Measurements from ENCODE around the gene OSBPL8. TPM values are rescaled to one million over a fixed set of nuclear protein-coding genes. Genes with fewer than 3 reads are reported as not detected.

The OSBPL8 gene
- total and polyA plus RNA-seq, 10 of the 15 experiments (the other 5 are each of a cell fraction or from before 2014, with no cell fraction given), result 10.4 to 58.0 (median 32.0) TPM

DNA sequence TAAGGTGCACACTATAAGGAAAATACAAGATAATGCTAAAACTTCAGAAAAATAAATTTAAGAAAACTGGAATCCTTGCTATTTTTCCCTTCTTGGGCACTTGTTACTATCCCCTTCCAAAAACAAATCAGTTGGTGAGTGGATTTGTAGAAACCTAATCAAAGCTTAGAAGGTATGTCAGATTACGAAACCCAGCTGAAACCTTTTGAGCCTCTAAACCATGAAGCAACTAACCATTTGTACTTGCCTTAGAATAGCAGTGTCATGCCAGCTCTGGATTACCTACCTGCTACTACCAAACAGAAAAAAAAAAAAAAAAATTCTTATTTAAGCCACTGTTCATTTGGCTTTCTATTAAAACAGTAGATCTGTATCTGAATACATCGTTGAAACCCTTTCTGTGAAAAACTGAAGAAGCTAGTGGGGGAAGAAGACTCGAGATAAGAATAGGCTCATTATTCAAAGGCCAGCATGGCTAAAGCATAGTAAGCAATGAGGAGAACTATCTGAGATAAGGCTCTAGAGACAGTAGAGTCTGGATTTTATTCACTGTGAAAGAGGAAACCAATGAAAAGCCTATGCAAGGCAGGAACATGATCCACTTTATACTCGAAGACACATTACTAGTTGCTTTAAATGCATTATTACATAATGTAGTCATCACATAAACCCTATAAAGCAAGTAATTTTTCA is 30.2 kb downstream of the OSBPL8 start:
- Histone ChIP-seq H2AFZ (ENCODE audit: control insufficient read depth, low read depth, low read length) (no peak overlapping the region), H3K9me3 (replicated peaks; ENCODE audit: control insufficient read depth, insufficient read depth, low read length) (peaks cover 2% of the 10 kb centered on the region; the same call in 1 of the 3 replicates), H3K4me1 (ENCODE audit: control insufficient read depth, insufficient read depth, low read length) (no peaks in the 10 kb centered on the region), H3K79me2 (ENCODE audit: control insufficient read depth, insufficient read depth, low read length) (no peaks in the 10 kb centered on the region), H4K20me1 (ENCODE audit: control insufficient read depth, insufficient read depth) (no peaks in the 10 kb centered on the region), H3K27ac (ENCODE audit: control insufficient read depth, insufficient read depth) (no peak overlapping the region), H3K36me3 (ENCODE audit: control insufficient read depth in 2 of 2, insufficient read depth in 2 of 2, low read length in 1 of 2) (no peaks in the 10 kb centered on the region), H3K27me3 (replicated peaks in 1 of 2; ENCODE audit: control insufficient read depth in 2 of 2, insufficient read depth in 2 of 2, low read length in 1 of 2) (no peaks in the 10 kb centered on the region), H3K9ac (ENCODE audit: control insufficient read depth, insufficient read depth, low read length) (no peak overlapping the region), H3K4me3 (no peak overlapping the region), H3K4me2 (ENCODE audit: control insufficient read depth, insufficient read depth) (no peak overlapping the region)
- BruUV-seq (replicated peaks), result no TSS peak
- intact Hi-C loops (cut with micrococcal nuclease; ENCODE audit: unreplicated experiment), result no loop called here
- 74% methylated on average over 4 of the region's 4 CpGs for WGBS (ENCODE audit: insufficient coverage, insufficient replicate concordance, low lambda C conversion rate, missing lambda C conversion rate)
- SMC1A ChIA-PET (ENCODE audit: uncharacterized antibody, unreplicated experiment), result interaction anchor here (0.7 to 1.8 kb wide), 3 partner anchors 14 to 111 kb away, joined by 3 to 4 read pairs (median 3); no protein-coding TSS in a partner anchor
- DNase-seq (ENCODE audit: low read depth, low spot score), result no peak
- POLR2A ChIA-PET, result interaction anchor here (0.7 kb wide), 1 partner anchor 1319 kb away, joined by 4 read pairs; no protein-coding TSS in a partner anchor
- CTCF ChIA-PET, result interaction anchor here (0.6 to 1.3 kb wide), 4 partner anchors 13 to 74 kb away, joined by 3 to 5 read pairs (median 4); no protein-coding TSS in a partner anchor
- no peak for FAIRE-seq
- ATAC-seq, result no peak; the same call in 2 of the 3 replicates
- in situ Hi-C loops (cut with MboI), result no loop called here
- RAD21 ChIA-PET (ENCODE audit: unreplicated experiment), result interaction anchor here (0.6 to 1.0 kb wide), 3 partner anchors 18 to 1553 kb away, joined by 3 read pairs; no protein-coding TSS in a partner anchor
- TF ChIP-seq, protein P1, sequence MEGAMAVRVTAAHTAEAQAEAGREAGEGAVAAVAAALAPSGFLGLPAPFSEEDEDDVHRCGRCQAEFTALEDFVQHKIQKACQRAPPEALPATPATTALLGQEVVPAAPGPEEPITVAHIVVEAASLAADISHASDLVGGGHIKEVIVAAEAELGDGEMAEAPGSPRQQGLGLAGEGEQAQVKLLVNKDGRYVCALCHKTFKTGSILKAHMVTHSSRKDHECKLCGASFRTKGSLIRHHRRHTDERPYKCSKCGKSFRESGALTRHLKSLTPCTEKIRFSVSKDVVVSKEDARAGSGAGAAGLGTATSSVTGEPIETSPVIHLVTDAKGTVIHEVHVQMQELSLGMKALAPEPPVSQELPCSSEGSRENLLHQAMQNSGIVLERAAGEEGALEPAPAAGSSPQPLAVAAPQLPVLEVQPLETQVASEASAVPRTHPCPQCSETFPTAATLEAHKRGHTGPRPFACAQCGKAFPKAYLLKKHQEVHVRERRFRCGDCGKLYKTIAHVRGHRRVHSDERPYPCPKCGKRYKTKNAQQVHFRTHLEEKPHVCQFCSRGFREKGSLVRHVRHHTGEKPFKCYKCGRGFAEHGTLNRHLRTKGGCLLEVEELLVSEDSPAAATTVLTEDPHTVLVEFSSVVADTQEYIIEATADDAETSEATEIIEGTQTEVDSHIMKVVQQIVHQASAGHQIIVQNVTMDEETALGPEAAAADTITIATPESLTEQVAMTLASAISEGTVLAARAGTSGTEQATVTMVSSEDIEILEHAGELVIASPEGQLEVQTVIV (IDR thresholded peaks at IDR 0.05; ENCODE audit: borderline replicate concordance, partially characterized antibody), result no peak
- no peak for TF ChIP-seq NFYA (IDR thresholded peaks at IDR 0.05; ENCODE audit: borderline replicate concordance, low read depth, low read length)
- TF ChIP-seq, protein P2, sequence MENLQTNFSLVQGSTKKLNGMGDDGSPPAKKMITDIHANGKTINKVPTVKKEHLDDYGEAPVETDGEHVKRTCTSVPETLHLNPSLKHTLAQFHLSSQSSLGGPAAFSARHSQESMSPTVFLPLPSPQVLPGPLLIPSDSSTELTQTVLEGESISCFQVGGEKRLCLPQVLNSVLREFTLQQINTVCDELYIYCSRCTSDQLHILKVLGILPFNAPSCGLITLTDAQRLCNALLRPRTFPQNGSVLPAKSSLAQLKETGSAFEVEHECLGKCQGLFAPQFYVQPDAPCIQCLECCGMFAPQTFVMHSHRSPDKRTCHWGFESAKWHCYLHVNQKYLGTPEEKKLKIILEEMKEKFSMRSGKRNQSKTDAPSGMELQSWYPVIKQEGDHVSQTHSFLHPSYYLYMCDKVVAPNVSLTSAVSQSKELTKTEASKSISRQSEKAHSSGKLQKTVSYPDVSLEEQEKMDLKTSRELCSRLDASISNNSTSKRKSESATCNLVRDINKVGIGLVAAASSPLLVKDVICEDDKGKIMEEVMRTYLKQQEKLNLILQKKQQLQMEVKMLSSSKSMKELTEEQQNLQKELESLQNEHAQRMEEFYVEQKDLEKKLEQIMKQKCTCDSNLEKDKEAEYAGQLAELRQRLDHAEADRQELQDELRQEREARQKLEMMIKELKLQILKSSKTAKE (IDR thresholded peaks at IDR 0.05; ENCODE audit: low read depth, poor library complexity, severe bottlenecking), result no peak
- no peak for TF ChIP-seq TCF3 (IDR thresholded peaks at IDR 0.05; ENCODE audit: borderline replicate concordance, insufficient read depth, low read depth, low read length)
- no peak for TF ChIP-seq E2F8 (IDR thresholded peaks at IDR 0.05; ENCODE audit: low read depth, partially characterized antibody)
- TF ChIP-seq YBX1 (IDR thresholded peaks at IDR 0.05), result no peak
- no peak for TF ChIP-seq SMC3 (IDR thresholded peaks at IDR 0.05; ENCODE audit: borderline replicate concordance, low read length)
- TF ChIP-seq RB1 (IDR thresholded peaks at IDR 0.05; ENCODE audit: borderline replicate concordance), result no peak
- TF ChIP-seq FOXM1 (IDR thresholded peaks at IDR 0.05; ENCODE audit: low read depth, low read length), result no peak

Measured in GM12878 (cell line).